ENCODE results near the gene OR51Q1.

GRCh38 chr11:5420993-5421392 lies 918 bp upstream of the OR51Q1 start:
- TF ChIP-seq, protein P1, sequence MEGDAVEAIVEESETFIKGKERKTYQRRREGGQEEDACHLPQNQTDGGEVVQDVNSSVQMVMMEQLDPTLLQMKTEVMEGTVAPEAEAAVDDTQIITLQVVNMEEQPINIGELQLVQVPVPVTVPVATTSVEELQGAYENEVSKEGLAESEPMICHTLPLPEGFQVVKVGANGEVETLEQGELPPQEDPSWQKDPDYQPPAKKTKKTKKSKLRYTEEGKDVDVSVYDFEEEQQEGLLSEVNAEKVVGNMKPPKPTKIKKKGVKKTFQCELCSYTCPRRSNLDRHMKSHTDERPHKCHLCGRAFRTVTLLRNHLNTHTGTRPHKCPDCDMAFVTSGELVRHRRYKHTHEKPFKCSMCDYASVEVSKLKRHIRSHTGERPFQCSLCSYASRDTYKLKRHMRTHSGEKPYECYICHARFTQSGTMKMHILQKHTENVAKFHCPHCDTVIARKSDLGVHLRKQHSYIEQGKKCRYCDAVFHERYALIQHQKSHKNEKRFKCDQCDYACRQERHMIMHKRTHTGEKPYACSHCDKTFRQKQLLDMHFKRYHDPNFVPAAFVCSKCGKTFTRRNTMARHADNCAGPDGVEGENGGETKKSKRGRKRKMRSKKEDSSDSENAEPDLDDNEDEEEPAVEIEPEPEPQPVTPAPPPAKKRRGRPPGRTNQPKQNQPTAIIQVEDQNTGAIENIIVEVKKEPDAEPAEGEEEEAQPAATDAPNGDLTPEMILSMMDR (conservative IDR thresholded peaks at IDR 0.05; ENCODE audit: low read depth, low read length), result no peak
- TF ChIP-seq EZH2phosphoT487 (IDR thresholded peaks at IDR 0.05; ENCODE audit: borderline replicate concordance, low read length), result no peak
- no peak for TF ChIP-seq EZH2 (IDR thresholded peaks at IDR 0.05; ENCODE audit: low read length, unreplicated experiment)
